GM13977 (cell line): ENCODE results near the gene ANAPC5.

Source experiments
- DNase-seq: peaks from one replicate; pipeline ENCODE4 v3.0.0; 2012; ENCODE audit warnings: low spot score
- CTCF ChIP-seq: IDR thresholded peaks from 2 replicates; pipeline ENCODE4 v1.5.1; 2012; ENCODE audit warnings: mild to moderate bottlenecking, control low read depth; ENCODE audit not compliant: insufficient read depth; ENCODE audit errors: extremely low read depth, missing control alignments
- in situ Hi-C: fragments of 300-500 bp; cut with MboI; formaldehyde crosslinking; loops from one replicate; pipeline ENCODE4 v1.12.0; 2022; ENCODE audit warnings: low sequenced_read_pairs, low pct_unique_long_range_greater_than_20kb, mixed read lengths, inconsistent platforms; ENCODE audit not compliant: unreplicated experiment

The ANAPC5 gene

GRCh38 chr12:121333747-121334146 is 18.5 kb downstream of the ANAPC5 start:
- in situ Hi-C loops = loop anchor here (25.0 kb wide), 1 partner anchor 329 kb away; the partner anchor contains the start of gene MORN3
- no peak for DNase-seq
- TF ChIP-seq CTCF = no peak

- in situ Hi-C loops = loop anchor here (25.0 kb wide), 1 partner anchor 331 kb away; the partner anchor contains the start of gene MORN3
- no peak for DNase-seq
- no peak for TF ChIP-seq CTCF
These were observed 21.0 kb downstream of the ANAPC5 start for GRCh38 chr12:121331248-121331647.

GRCh38 chr12:121330692-121331091 is 21.5 kb downstream of the ANAPC5 start:
- DNase-seq = no peak
- in situ Hi-C loops = loop anchor here (25.0 kb wide), 1 partner anchor 332 kb away; the partner anchor contains the start of gene MORN3
- TF ChIP-seq CTCF = no peak

- in situ Hi-C loops = loop anchor here (25.0 kb wide), 1 partner anchor 332 kb away; the partner anchor contains the start of gene MORN3
- no peak for DNase-seq
- no peak for TF ChIP-seq CTCF
These were observed 22.0 kb downstream of the ANAPC5 start for GRCh38 chr12:121330195-121330594.

- DNase-seq = no peak
- in situ Hi-C loops = loop anchor here (25.0 kb wide), 1 partner anchor 334 kb away; the partner anchor contains the start of gene MORN3
- TF ChIP-seq CTCF = no peak
These were observed 23.6 kb downstream of the ANAPC5 start for GRCh38 chr12:121328620-121329019.

GRCh38 chr12:121326996-121327674 is 25.1 kb downstream of the ANAPC5 start:
- in situ Hi-C loops = loop anchor here (25.0 kb wide), 1 partner anchor 335 kb away; the partner anchor contains the start of gene MORN3
- no peak for TF ChIP-seq CTCF
- no peak for DNase-seq
